Mononuclear cell (primary cell): Measurements from ENCODE around the gene DSCAML1. TPM values are rescaled to one million over a fixed set of nuclear protein-coding genes. Genes with fewer than 3 reads are reported as not detected.

Experiments
- H3K27me3 ChIP-seq: 2 replicates; pipeline ENCODE4 v1.6.0; 2011; ENCODE audit warnings: low read length, control low read depth; ENCODE audit not compliant: insufficient read depth
- H3K4me1 ChIP-seq: 2 replicates; pipeline ENCODE4 v1.5.1; 2011; ENCODE audit warnings: mild to moderate bottlenecking, low read length, control low read depth; ENCODE audit not compliant: insufficient read depth
- H3K4me3 ChIP-seq: 2 replicates; pipeline ENCODE4 v1.5.1; 2011; ENCODE audit warnings: mild to moderate bottlenecking, low read length, moderate library complexity
- H3K9me3 ChIP-seq: 2 replicates; pipeline ENCODE4 v1.5.1; 2011; ENCODE audit warnings: low read depth, mild to moderate bottlenecking, control low read depth, low read length
- total RNA-seq: library from RNA; depleted of rRNA; stranded (reverse); fragments of >200 nt; gene quantifications from one replicate; pipeline ENCODE4 v1.2.3, GENCODE V29; 2012

The DSCAML1 gene
- total RNA-seq, 1 donor = 0.84 TPM

GRCh38 chr11:117684731-117685130 lies 112.3 kb downstream of the DSCAML1 start:
- no peak overlapping the region for H3K4me3 ChIP-seq
- no peaks in the 10 kb centered on the region for H3K27me3 ChIP-seq
- no peaks in the 10 kb centered on the region for H3K4me1 ChIP-seq
- no peaks in the 10 kb centered on the region for H3K9me3 ChIP-seq

GRCh38 chr11:117684111-117684510 lies 112.9 kb downstream of the DSCAML1 start:
- H3K4me3 ChIP-seq = no peak overlapping the region
- no peaks in the 10 kb centered on the region for H3K9me3 ChIP-seq
- H3K4me1 ChIP-seq = no peaks in the 10 kb centered on the region
- H3K27me3 ChIP-seq = no peaks in the 10 kb centered on the region

GRCh38 chr11:117681438-117681837 lies 115.6 kb downstream of the DSCAML1 start:
- H3K27me3 ChIP-seq = no peaks in the 10 kb centered on the region
- no peak overlapping the region for H3K4me3 ChIP-seq
- H3K9me3 ChIP-seq = no peaks in the 10 kb centered on the region
- no peaks in the 10 kb centered on the region for H3K4me1 ChIP-seq

GRCh38 chr11:117679461-117679860 lies 117.6 kb downstream of the DSCAML1 start:
- Histone ChIP-seq H3K4me3 (no peak overlapping the region), H3K9me3 (no peaks in the 10 kb centered on the region), H3K27me3 (no peaks in the 10 kb centered on the region), H3K4me1 (no peaks in the 10 kb centered on the region)

GRCh38 chr11:117678658-117679406 lies 118.2 kb downstream of the DSCAML1 start:
- H3K4me3 ChIP-seq = no peak overlapping the region
- no peaks in the 10 kb centered on the region for H3K4me1 ChIP-seq
- H3K27me3 ChIP-seq = no peaks in the 10 kb centered on the region
- no peaks in the 10 kb centered on the region for H3K9me3 ChIP-seq

GRCh38 chr11:117677729-117678310 lies 119.2 kb downstream of the DSCAML1 start:
- Histone ChIP-seq H3K9me3 (no peaks in the 10 kb centered on the region), H3K4me1 (no peaks in the 10 kb centered on the region), H3K4me3 (no peak overlapping the region), H3K27me3 (no peaks in the 10 kb centered on the region)

GRCh38 chr11:117676501-117676900 lies 120.5 kb downstream of the DSCAML1 start:
- no peaks in the 10 kb centered on the region for H3K4me1 ChIP-seq
- no peaks in the 10 kb centered on the region for H3K9me3 ChIP-seq
- H3K27me3 ChIP-seq = no peaks in the 10 kb centered on the region
- no peak overlapping the region for H3K4me3 ChIP-seq

- Histone ChIP-seq H3K27me3 (no peaks in the 10 kb centered on the region), H3K9me3 (no peaks in the 10 kb centered on the region), H3K4me1 (no peaks in the 10 kb centered on the region), H3K4me3 (no peak overlapping the region)
These were observed 123.4 kb downstream of the DSCAML1 start for GRCh38 chr11:117673602-117674001.

GRCh38 chr11:117671370-117671769 lies 125.6 kb downstream of the DSCAML1 start:
- H3K9me3 ChIP-seq = no peaks in the 10 kb centered on the region
- no peaks in the 10 kb centered on the region for H3K4me1 ChIP-seq
- H3K27me3 ChIP-seq = no peaks in the 10 kb centered on the region
- H3K4me3 ChIP-seq = no peak overlapping the region

- Histone ChIP-seq H3K27me3 (no peaks in the 10 kb centered on the region), H3K9me3 (no peaks in the 10 kb centered on the region), H3K4me1 (no peaks in the 10 kb centered on the region), H3K4me3 (no peak overlapping the region)
These were observed 126.1 kb downstream of the DSCAML1 start for GRCh38 chr11:117670924-117671323.

- Histone ChIP-seq H3K4me1 (no peaks in the 10 kb centered on the region), H3K4me3 (no peak overlapping the region), H3K27me3 (no peaks in the 10 kb centered on the region), H3K9me3 (no peaks in the 10 kb centered on the region)
These were observed 126.6 kb downstream of the DSCAML1 start for GRCh38 chr11:117670443-117670842.

GRCh38 chr11:117669616-117670015 lies 127.4 kb downstream of the DSCAML1 start:
- Histone ChIP-seq H3K9me3 (no peaks in the 10 kb centered on the region), H3K4me1 (no peaks in the 10 kb centered on the region), H3K27me3 (no peaks in the 10 kb centered on the region), H3K4me3 (no peak overlapping the region)

- Histone ChIP-seq H3K27me3 (no peaks in the 10 kb centered on the region), H3K4me3 (no peak overlapping the region), H3K9me3 (no peaks in the 10 kb centered on the region), H3K4me1 (no peaks in the 10 kb centered on the region)
These were observed 128.0 kb downstream of the DSCAML1 start for GRCh38 chr11:117669062-117669461.

GRCh38 chr11:117668321-117668751 lies 128.7 kb downstream of the DSCAML1 start:
- no peaks in the 10 kb centered on the region for H3K4me1 ChIP-seq
- H3K27me3 ChIP-seq = no peaks in the 10 kb centered on the region
- H3K9me3 ChIP-seq = no peaks in the 10 kb centered on the region
- no peak overlapping the region for H3K4me3 ChIP-seq

GRCh38 chr11:117664897-117665296 lies 132.1 kb downstream of the DSCAML1 start:
- Histone ChIP-seq H3K4me3 (no peak overlapping the region), H3K27me3 (no peaks in the 10 kb centered on the region), H3K4me1 (no peaks in the 10 kb centered on the region), H3K9me3 (no peaks in the 10 kb centered on the region)

- Histone ChIP-seq H3K4me3 (no peak overlapping the region), H3K4me1 (no peaks in the 10 kb centered on the region), H3K9me3 (no peaks in the 10 kb centered on the region), H3K27me3 (no peaks in the 10 kb centered on the region)
These were observed 133.2 kb downstream of the DSCAML1 start for GRCh38 chr11:117663821-117664220.
